Activated CD8-positive, alpha-beta memory T cell treated with anti-CD3 and anti-CD28 coated beads, Interleukin-2, amount 50 U/mL, for 24 hours (primary cell): ENCODE measurements around the gene ZFAND2A.
"Not testable (repeated sequence)": the region's sequence is repeated elsewhere in the genome, so short reads cannot be mapped to it uniquely, and the experiment has no call there.

Experiments used
- DNase-seq: peaks from one replicate; pipeline ENCODE4 v3.0.0-alpha.2; 2020; ENCODE audit errors: extremely low read depth

The ZFAND2A gene

GRCh38 chr7:1159891-1160669 is at the start of gene ZFAND2A:
TSS of gene ZFAND2A (minus strand) at chr7:1160196. CDS start at chr7:1158212, 1,984 bp downstream.
- DNase-seq = peak; percentile 99

- DNase-seq = no peak
Observed at GRCh38 chr7:1209097-1209496, 49.1 kb upstream of the ZFAND2A start.

GRCh38 chr7:1205742-1206141 is 45.7 kb upstream of the ZFAND2A start:
- not testable (repeated sequence) for DNase-seq

- DNase-seq = no peak
Observed at GRCh38 chr7:1204460-1205140, 44.6 kb upstream of the ZFAND2A start.

- DNase-seq = not testable (repeated sequence)
Observed at GRCh38 chr7:1202914-1203313, 42.9 kb upstream of the ZFAND2A start.

- DNase-seq = no peak
Observed at GRCh38 chr7:1201916-1202315, 41.9 kb upstream of the ZFAND2A start.

- no peak for DNase-seq
Observed at GRCh38 chr7:1200045-1200444, 40.0 kb upstream of the ZFAND2A start.

GRCh38 chr7:1197997-1198625 is 38.1 kb upstream of the ZFAND2A start:
- DNase-seq = no peak

GRCh38 chr7:1196950-1197349 is 37.0 kb upstream of the ZFAND2A start:
- no peak for DNase-seq

GRCh38 chr7:1196441-1196840 is 36.4 kb upstream of the ZFAND2A start:
- DNase-seq = not testable (repeated sequence)

GRCh38 chr7:1193593-1194424 is 33.8 kb upstream of the ZFAND2A start:
- DNase-seq = no peak

- DNase-seq = no peak
Observed at GRCh38 chr7:1192171-1192676, 32.2 kb upstream of the ZFAND2A start.

GRCh38 chr7:1189986-1190772 is 30.2 kb upstream of the ZFAND2A start:
- DNase-seq = no peak

GRCh38 chr7:1188720-1189294 is 28.8 kb upstream of the ZFAND2A start:
- DNase-seq = no peak

- no peak for DNase-seq
Observed at GRCh38 chr7:1187127-1187526, 27.1 kb upstream of the ZFAND2A start.

GRCh38 chr7:1181640-1182039 is 21.6 kb upstream of the ZFAND2A start:
- DNase-seq = no peak

- no peak for DNase-seq
Observed at GRCh38 chr7:1181031-1181430, 21.0 kb upstream of the ZFAND2A start.

GRCh38 chr7:1176891-1177373 is 16.9 kb upstream of the ZFAND2A start:
- DNase-seq = peak; percentile 70

- DNase-seq = peak; percentile 73
Observed at GRCh38 chr7:1175967-1176851, 16.2 kb upstream of the ZFAND2A start.
